ENCODE data around the gene SNRPE. TPM values are rescaled to one million over a fixed set of nuclear protein-coding genes. Genes with fewer than 3 reads are reported as not detected.

The SNRPE gene
- 236 and 264 TPM in 2 replicates for total RNA-seq (2022)
- Bru-seq, nascent RNA = percentile 97 among the genes with signal in this experiment
- BruChase-seq, experiment 1, labeled RNA remaining after a 2-hour chase = percentile 93 among the genes with signal in this experiment
- percentile 96 among the genes with signal in this experiment for BruChase-seq, experiment 2, labeled RNA remaining after a 6-hour chase
- long read RNA-seq, transcript SNRPE-202 (5 exons, 942 nt) = major isoform, 181 of 216 reads
- long read RNA-seq, transcript SNRPE-206 (4 exons, 967 nt) = minor isoform, 8 of 216 reads
- long read RNA-seq, transcript SNRPE-205 (5 exons, 532 nt) = minor isoform, 7 of 216 reads
- long read RNA-seq, partial matches to known transcripts = 2 of 216 reads
- long read RNA-seq, other reads (novel, unspliced or antisense) = 18 of 216 reads

- Mint-ChIP-seq H3K4me1 (ENCODE audit: low read depth, unreplicated experiment) (peaks cover 6% of the 10 kb centered on the region), H3K4me3 (ENCODE audit: unreplicated experiment) (peak within 1 kb of the TSS; percentile 93), H3K27ac (ENCODE audit: unreplicated experiment) (peak within 1 kb of the TSS; percentile 98), H3K9me3 (ENCODE audit: unreplicated experiment) (no peaks in the 10 kb centered on the region), H3K36me3 (ENCODE audit: insufficient read depth, unreplicated experiment) (peaks cover 76% of the 10 kb centered on the region), H3K27me3 (ENCODE audit: insufficient read depth, unreplicated experiment) (no peaks in the 10 kb centered on the region)
- peaks cover 2% of the 10 kb centered on the region for H3K36me3 ChIP-seq (ENCODE audit: control insufficient read depth, insufficient read depth, low read length)
- H3K9me3 ChIP-seq = no peaks in the 10 kb centered on the region
- BruUV-seq (replicated peaks) = TSS peak; percentile 65
- intact Hi-C loops (cut with micrococcal nuclease; ENCODE audit: unreplicated experiment) = loop anchor here (1.0 to 5.0 kb wide), 4 partner anchors 268 to 501 kb away; partner anchors contain the start of gene GOLT1A
- POLR2A ChIA-PET = interaction anchor here (0.6 kb wide), 1 partner anchor 267 kb away, joined by 3 read pairs; no protein-coding TSS in a partner anchor
- H3K4me3 ChIP-seq (ENCODE audit: low read depth, low read length) = peak within 1 kb of the TSS; percentile 89
- H3K27me3 ChIP-seq (replicated peaks; ENCODE audit: control insufficient read depth, insufficient read depth, low read length) = no peaks in the 10 kb centered on the region
- peak; percentile 89 to 96 for TF ChIP-seq CTCF (IDR thresholded peaks at IDR 0.05; ENCODE audit: insufficient read depth in 1 of 2, low read depth in 1 of 2, low read length in 1 of 2, severe bottlenecking in 1 of 2, unreplicated experiment in 1 of 2)
- CTCF ChIA-PET = interaction anchor here (0.7 to 3.0 kb wide), 9 partner anchors 10 to 556 kb away, joined by 3 to 21 read pairs (median 5); partner anchors contain the start of gene GOLT1A
- peak; percentile 97 for DNase-seq
- peaks cover 20% of the 10 kb centered on the region for H3K4me1 ChIP-seq
Measured at GRCh38 chr1:203861379-203862184, at the start of gene SNRPE. Gene SNRPE (plus strand): TSS chr1:203861599. CDS start chr1:203861660, 61 bp downstream.

- POLR2A ChIA-PET = no interaction called here
- H3K36me3 ChIP-seq (ENCODE audit: control insufficient read depth, insufficient read depth, low read length) = no peaks in the 10 kb centered on the region
- no peaks in the 10 kb centered on the region for H3K27me3 ChIP-seq (replicated peaks; ENCODE audit: control insufficient read depth, insufficient read depth, low read length)
- Mint-ChIP-seq H3K27me3 (ENCODE audit: insufficient read depth, unreplicated experiment) (no peaks in the 10 kb centered on the region), H3K9me3 (ENCODE audit: unreplicated experiment) (no peaks in the 10 kb centered on the region), H3K36me3 (ENCODE audit: insufficient read depth, unreplicated experiment) (peaks cover 78% of the 10 kb centered on the region), H3K4me1 (ENCODE audit: low read depth, unreplicated experiment) (no peaks in the 10 kb centered on the region), H3K4me3 (ENCODE audit: unreplicated experiment) (no peak overlapping the region), H3K27ac (ENCODE audit: unreplicated experiment) (peak overlapping the region; percentile 7)
- intact Hi-C loops (cut with micrococcal nuclease; ENCODE audit: unreplicated experiment) = no loop called here
- no peak for TF ChIP-seq CTCF (IDR thresholded peaks at IDR 0.05; ENCODE audit: insufficient read depth in 1 of 2, low read depth in 1 of 2, low read length in 1 of 2, severe bottlenecking in 1 of 2, unreplicated experiment in 1 of 2)
- no TSS peak for BruUV-seq (replicated peaks)
- H3K4me1 ChIP-seq = no peaks in the 10 kb centered on the region
- DNase-seq = no peak
- no peaks in the 10 kb centered on the region for H3K9me3 ChIP-seq
- CTCF ChIA-PET = no interaction called here
- no peak overlapping the region for H3K4me3 ChIP-seq (ENCODE audit: low read depth, low read length)
Measured at GRCh38 chr1:203813581-203814341, 47.6 kb upstream of the SNRPE start.

- DNase-seq = no peak
- H3K4me3 Mint-ChIP-seq (ENCODE audit: unreplicated experiment) = no peak overlapping the region
- POLR2A ChIA-PET = no interaction called here
- no peaks in the 10 kb centered on the region for H3K9me3 ChIP-seq
- CTCF ChIA-PET = no interaction called here
- no peak overlapping the region for H3K27ac Mint-ChIP-seq (ENCODE audit: unreplicated experiment)
- H3K4me1 Mint-ChIP-seq (ENCODE audit: low read depth, unreplicated experiment) = no peaks in the 10 kb centered on the region
- no peak overlapping the region for H3K4me3 ChIP-seq (ENCODE audit: low read depth, low read length)
- no peaks in the 10 kb centered on the region for H3K4me1 ChIP-seq
- H3K9me3 Mint-ChIP-seq (ENCODE audit: unreplicated experiment) = no peaks in the 10 kb centered on the region
- H3K36me3 Mint-ChIP-seq (ENCODE audit: insufficient read depth, unreplicated experiment) = peaks cover 81% of the 10 kb centered on the region
- no peaks in the 10 kb centered on the region for H3K27me3 Mint-ChIP-seq (ENCODE audit: insufficient read depth, unreplicated experiment)
- no peaks in the 10 kb centered on the region for H3K27me3 ChIP-seq (replicated peaks; ENCODE audit: control insufficient read depth, insufficient read depth, low read length)
- intact Hi-C loops (cut with micrococcal nuclease; ENCODE audit: unreplicated experiment) = no loop called here
- TF ChIP-seq CTCF (IDR thresholded peaks at IDR 0.05; ENCODE audit: insufficient read depth in 1 of 2, low read depth in 1 of 2, low read length in 1 of 2, severe bottlenecking in 1 of 2, unreplicated experiment in 1 of 2) = no peak
- BruUV-seq (replicated peaks) = no TSS peak
- peaks cover 1% of the 10 kb centered on the region for H3K36me3 ChIP-seq (ENCODE audit: control insufficient read depth, insufficient read depth, low read length)
Measured at GRCh38 chr1:203818399-203818798, 43.0 kb upstream of the SNRPE start.
